Eye (tissue), 1 donor: Measurements from ENCODE around the gene SLC39A11.
"Not testable (repeated sequence)": the region's sequence is repeated elsewhere in the genome, so short reads cannot be mapped to it uniquely, and the experiment has no call there.

Source experiments
- DNase-seq: peaks from one replicate; pipeline ENCODE4 v3.0.0-alpha.2; 2015

The SLC39A11 gene

GRCh38 chr17:72903522-72903921 is 189.0 kb downstream of the SLC39A11 start:
- peak; percentile 39 for DNase-seq

DNA sequence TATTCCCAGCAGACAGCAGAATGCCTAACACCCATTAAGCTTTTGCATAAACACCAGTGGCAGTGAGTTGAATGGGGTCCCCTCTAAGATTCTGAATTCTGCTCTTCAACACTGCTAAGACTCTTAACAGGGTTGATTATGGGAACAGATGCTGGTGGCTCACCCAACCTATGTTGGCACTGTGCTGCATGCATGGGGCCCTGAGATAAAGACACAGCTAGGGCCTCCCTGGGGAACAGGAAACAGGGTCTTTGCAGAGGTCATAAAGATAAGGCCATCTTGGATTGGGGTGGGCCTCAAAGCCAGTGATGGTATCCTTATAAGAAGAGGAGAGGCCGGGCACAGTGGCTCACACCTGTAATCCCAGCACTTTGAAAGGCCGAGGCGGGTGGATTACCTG is 190.8 kb downstream of the SLC39A11 start:
- no peak for DNase-seq

- peak; percentile 30 for DNase-seq
Measured at GRCh38 chr17:72901083-72901482, 191.4 kb downstream of the SLC39A11 start.

- no peak for DNase-seq
Measured at GRCh38 chr17:72900654-72900971, 191.9 kb downstream of the SLC39A11 start.

GRCh38 chr17:72898725-72899124 is 193.8 kb downstream of the SLC39A11 start:
- DNase-seq = no peak

DNA sequence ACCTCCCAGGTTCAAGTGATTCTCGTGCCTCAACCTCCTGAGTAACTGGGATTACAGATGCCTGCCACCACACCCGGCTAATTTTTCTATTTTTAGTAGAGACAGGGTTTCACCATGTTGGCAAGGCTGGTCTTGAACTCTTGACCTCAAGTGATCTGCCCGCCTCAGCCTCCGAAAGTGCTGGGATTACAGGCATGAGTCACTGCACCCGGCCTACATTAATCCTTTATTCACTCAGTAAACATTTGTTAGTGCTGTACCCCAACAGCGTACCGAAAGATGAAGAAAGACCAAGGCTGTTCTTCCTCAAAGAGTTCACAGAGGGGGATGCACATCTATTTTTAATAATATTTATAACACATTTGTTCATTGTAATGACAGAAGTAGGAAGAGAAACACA is 196.2 kb downstream of the SLC39A11 start:
- not testable (repeated sequence) for DNase-seq

GRCh38 chr17:72891627-72892026 is 200.9 kb downstream of the SLC39A11 start:
- DNase-seq = no peak

DNA sequence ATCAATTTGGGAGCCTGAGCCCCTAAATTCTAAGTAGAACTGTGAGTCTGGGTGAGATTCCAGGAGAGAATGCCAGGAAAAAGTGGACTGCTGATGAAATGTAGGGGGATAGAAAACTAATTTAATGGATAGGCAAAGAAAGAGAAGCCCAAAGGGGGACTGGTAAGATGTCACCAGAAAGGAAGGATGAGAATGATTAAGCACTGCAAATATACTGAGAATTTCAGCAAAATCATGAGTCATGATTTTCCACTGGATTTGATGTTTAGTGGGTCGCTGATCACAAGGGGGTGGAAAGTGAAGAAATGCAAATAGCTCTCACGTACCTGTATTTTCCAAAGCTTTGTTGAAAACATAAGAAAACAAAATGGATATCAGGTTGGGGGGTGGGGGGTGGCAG is 201.8 kb downstream of the SLC39A11 start:
- no peak for DNase-seq

GRCh38 chr17:72887917-72888316 is 204.6 kb downstream of the SLC39A11 start:
- DNase-seq = no peak

GRCh38 chr17:72887322-72887721 is 205.2 kb downstream of the SLC39A11 start:
- DNase-seq = no peak

- no peak for DNase-seq
Measured at GRCh38 chr17:72886622-72887021, 205.9 kb downstream of the SLC39A11 start.

DNA sequence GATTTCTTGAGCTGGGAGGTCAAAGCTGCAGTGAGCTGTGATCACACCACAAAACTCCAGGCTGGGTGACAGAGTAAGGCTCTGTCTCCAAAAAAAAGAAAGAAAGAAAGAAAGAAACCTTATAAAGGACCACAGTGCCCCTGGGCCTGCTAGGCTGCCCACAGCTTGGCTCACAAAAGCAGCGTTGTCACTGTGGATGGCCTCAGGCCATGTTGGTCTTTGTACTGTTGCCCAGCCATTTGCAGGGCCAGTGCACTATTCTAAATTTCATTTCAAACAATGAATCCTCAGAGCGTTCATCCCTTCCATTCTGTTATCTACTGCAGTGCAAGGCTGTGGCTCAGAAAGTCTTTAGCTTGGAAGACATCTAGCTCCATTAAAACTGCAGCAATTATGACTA is 208.4 kb downstream of the SLC39A11 start:
- DNase-seq = no peak

GRCh38 chr17:72883351-72883750 is 209.1 kb downstream of the SLC39A11 start:
- DNase-seq = no peak

DNA sequence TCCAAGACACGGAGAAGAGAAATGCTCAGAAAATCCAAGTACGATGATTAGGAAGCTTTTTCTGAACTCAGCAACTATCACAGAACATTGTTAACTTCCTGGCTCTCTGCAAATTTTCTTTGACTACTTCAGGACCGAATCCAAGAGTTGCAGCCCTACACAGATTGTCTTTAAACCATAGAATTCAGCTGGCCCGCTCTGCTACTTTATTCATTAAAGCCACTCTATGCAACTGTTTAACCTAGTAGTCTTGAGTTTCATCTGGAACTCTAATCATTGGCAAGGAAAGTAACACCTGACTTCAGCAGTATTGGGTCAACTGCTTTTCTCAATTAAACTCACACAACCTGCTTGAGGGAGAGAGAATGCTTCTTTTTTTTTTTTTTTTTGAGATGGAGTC is 210.1 kb downstream of the SLC39A11 start:
- no peak for DNase-seq

GRCh38 chr17:72879877-72880276 is 212.6 kb downstream of the SLC39A11 start:
- no peak for DNase-seq

- DNase-seq = no peak
Measured at GRCh38 chr17:72878975-72879660, 213.4 kb downstream of the SLC39A11 start.

GRCh38 chr17:72877348-72877747 is 215.1 kb downstream of the SLC39A11 start:
- no peak for DNase-seq

GRCh38 chr17:72876413-72876812 is 216.1 kb downstream of the SLC39A11 start:
- DNase-seq = no peak

GRCh38 chr17:72875361-72875760 is 217.1 kb downstream of the SLC39A11 start:
- no peak for DNase-seq

DNA sequence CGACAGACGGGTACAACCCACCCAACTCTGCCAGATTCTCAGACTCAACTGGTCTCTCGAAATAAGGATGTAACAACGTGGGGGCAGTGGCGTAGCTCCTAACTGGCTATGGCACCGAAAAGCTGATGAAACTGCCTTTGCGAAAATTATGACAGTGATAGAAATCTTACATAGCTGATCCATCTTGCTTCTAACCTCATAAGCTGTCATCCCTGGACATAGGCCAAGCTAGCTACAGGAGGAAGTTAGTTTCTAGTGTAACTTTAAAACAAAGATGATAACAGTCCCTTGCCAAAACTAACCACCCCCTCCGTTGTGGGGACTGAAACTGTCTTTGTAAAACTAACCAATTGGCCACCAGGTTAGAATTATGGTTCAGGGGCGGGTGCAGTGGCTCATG is 220.1 kb downstream of the SLC39A11 start:
- no peak for DNase-seq

DNA sequence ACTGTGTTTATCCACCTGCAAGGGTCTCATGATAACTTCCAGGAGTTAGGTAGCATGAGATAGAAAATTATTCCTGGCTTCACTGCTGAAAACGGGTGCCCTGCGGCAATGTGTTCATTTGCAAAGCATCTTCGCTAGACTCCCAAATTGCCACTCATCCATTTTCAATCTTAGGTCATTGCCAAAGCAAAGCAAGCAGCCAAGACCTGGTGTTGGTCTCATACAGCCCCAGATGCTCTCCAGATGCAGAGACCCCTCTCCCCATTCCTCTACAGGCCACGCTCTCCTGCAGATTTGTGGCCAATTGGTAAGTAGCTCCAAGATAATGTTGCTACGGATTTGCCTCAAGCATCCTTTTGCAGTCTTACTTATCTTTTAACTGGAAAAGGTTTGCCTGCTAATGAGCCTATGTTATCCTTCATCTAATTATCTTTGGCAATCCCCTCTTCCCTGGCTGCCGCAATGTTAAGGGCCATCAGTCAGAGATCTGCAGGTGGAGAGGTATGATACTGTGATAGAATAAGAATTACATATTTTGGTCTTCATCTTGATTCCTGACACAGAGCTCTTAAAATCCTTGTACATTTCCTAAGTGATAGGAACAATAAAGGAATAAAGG is 222.0 kb downstream of the SLC39A11 start:
- no peak for DNase-seq

DNA sequence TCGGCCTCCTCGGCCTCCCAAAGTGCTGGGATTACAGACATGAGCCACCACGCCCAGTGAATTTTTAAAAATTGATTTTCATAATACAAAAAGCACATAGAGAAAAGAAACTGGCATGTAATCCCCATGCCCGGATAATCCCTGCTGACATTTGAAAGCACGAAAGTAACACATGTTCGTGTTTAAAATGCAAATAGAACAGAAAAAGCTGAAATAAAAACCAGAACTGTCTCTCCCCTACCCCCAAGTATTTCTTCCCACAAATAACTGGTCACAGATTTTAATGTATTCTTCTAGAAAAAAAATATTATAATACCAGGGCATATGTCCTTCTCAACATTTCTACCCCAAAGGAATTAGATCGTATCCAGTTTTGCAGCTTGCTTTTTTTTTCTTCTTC is 222.9 kb downstream of the SLC39A11 start:
- no peak for DNase-seq

DNA sequence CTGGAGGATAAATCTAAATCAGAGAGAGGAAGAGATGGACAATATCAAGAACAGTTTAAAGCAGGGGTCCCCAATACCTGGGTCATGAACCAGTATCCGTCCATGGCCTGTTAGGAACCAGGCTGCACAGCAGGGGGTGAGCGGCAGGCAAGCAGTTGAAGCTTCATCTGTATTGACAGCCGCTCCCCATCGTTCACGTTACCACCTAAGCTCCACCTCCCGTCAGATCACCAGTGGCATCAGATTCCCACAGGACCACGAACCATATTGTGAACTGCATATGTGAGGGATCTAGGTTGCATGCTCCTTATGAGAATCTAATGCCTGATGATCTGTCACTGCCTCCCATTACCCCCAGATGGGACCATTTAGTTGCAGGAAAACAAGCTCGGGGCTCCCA is 226.5 kb downstream of the SLC39A11 start:
- DNase-seq = no peak

DNA sequence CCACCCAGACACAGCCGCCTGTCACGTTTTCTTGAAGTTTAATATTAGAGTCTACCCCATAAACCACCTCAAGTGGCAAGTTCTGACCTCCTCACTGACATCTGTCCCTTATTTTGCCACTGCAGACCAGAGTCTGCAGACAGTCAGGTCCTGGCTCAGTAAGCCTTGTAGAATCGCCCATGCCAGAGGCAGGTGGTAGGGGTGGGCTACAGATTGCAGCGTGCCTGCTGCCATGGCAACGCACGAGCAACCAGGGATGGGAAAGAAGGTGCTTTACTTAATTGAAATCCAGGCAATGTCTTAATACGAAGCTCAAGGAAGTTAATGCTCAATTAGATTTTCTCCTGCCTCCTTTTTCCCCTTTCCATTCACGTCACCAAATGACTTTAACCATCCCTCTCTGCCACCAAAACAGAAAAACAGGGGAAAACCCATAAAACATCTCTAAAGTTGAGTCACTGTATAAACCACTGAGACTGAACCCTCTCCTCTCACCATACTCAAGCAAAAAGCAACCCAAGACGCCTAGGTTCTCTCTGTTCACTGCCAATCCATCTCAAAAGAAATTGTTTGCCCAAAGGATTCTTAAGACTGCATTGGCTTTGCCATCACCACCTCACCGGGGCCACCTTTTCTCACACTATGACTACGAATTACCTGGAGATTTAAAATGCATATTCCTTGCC is 228.8 kb downstream of the SLC39A11 start:
- DNase-seq = peak; percentile 18
